GM12878 (cell line): ENCODE results near the gene SEPTIN11. TPM values are rescaled to one million over a fixed set of nuclear protein-coding genes. Genes with fewer than 3 reads are reported as not detected.

Experiments used
- ATAC-seq: fragments of 200-7000 bp; cut with Tn5 transposase; 3 replicates; pipeline ENCODE4 v1.9.1; 2020; ENCODE audit warnings: mild to moderate bottlenecking, moderate library complexity
- BruUV-seq: library from RNA; stranded (reverse); fragments of 400-500 nt; replicated peaks from 2 replicates; lab custom pipeline; 2021; lab: Mats Ljungman, UMichigan
- CTCF ChIA-PET: fragments of 300-600 bp; sonication (Branson Sonifier 250); formaldehyde crosslinking; extraction: SDS; loops from one replicate; lab custom pipeline; 2021; ENCODE audit warnings: inconsistent platforms; lab: Yijun Ruan, JAX
- POLR2A ChIA-PET: fragments of 350-600 bp; formaldehyde crosslinking; extraction: SDS; loops from one replicate; lab custom pipeline; 2021; ENCODE audit warnings: inconsistent platforms; lab: Charles Lee
- RAD21 ChIA-PET: fragments of 300-600 bp; sonication (Branson Sonifier 250); formaldehyde crosslinking; loops from one replicate; lab custom pipeline; 2023; ENCODE audit warnings: antibody characterized with exemption; ENCODE audit not compliant: unreplicated experiment; lab: Charles Lee
- SMC1A ChIA-PET: fragments of 300-600 bp; sonication (Branson Sonifier 250); formaldehyde crosslinking; loops from one replicate; lab custom pipeline; 2023; ENCODE audit not compliant: unreplicated experiment, uncharacterized antibody; lab: Charles Lee
- DNase-seq: peaks from one replicate; pipeline ENCODE4 v3.0.0-alpha.2; 2011; ENCODE audit warnings: low read depth, low spot score
- FAIRE-seq: peaks from 3 replicates; lab custom pipeline; 2011; peaks lifted over from hg19 to GRCh38; lab: Jason Lieb, UNC
- H2AFZ ChIP-seq: 2 replicates; pipeline ENCODE4 v1.6.0; 2011; ENCODE audit warnings: low read depth, low read length, control low read depth; ENCODE audit not compliant: control insufficient read depth
- H3K27ac ChIP-seq: 2 replicates; pipeline ENCODE4 v1.5.1; 2011; ENCODE audit warnings: control low read depth; ENCODE audit not compliant: control insufficient read depth, insufficient read depth
- H3K27me3 ChIP-seq, 2 experiments: replicated peaks in 1 of 2; 2 replicates each; pipeline versions ENCODE4 v1.6.0 to v1.6.1; 2011; ENCODE audit warnings: low read length in 1 of 2; ENCODE audit not compliant: control insufficient read depth in 2 of 2, insufficient read depth in 2 of 2
- H3K36me3 ChIP-seq, 2 experiments: 2 replicates each; pipeline ENCODE4 v1.5.1; 2011; ENCODE audit warnings: low read length in 1 of 2; ENCODE audit not compliant: control insufficient read depth in 2 of 2, insufficient read depth in 2 of 2
- H3K4me1 ChIP-seq: 2 replicates; pipeline ENCODE4 v1.6.1; 2011; ENCODE audit warnings: mild to moderate bottlenecking, low read length, moderate library complexity, mixed read lengths; ENCODE audit not compliant: control insufficient read depth, insufficient read depth
- H3K4me2 ChIP-seq: 2 replicates; pipeline ENCODE4 v1.6.0; 2011; ENCODE audit warnings: control low read depth; ENCODE audit not compliant: control insufficient read depth, insufficient read depth
- H3K4me3 ChIP-seq: fragments of 200-600 bp; sonication (generic); 2 replicates; pipeline ENCODE4 v1.5.1; 2016
- H3K79me2 ChIP-seq: 2 replicates; pipeline ENCODE4 v1.6.0; 2011; ENCODE audit warnings: low read length; ENCODE audit not compliant: control insufficient read depth, insufficient read depth
- H3K9ac ChIP-seq: 2 replicates; pipeline ENCODE4 v1.8.0; 2011; ENCODE audit warnings: low read length, control low read depth, mixed read lengths; ENCODE audit not compliant: control insufficient read depth, insufficient read depth
- H3K9me3 ChIP-seq: replicated peaks from 3 replicates; pipeline ENCODE4 v1.5.1; 2011; ENCODE audit warnings: mild to moderate bottlenecking, low read length; ENCODE audit not compliant: control insufficient read depth, insufficient read depth
- H4K20me1 ChIP-seq: 2 replicates; pipeline ENCODE4 v1.6.0; 2011; ENCODE audit not compliant: control insufficient read depth, insufficient read depth
- CBX5 ChIP-seq: sonication (generic); IDR thresholded peaks from 2 replicates; pipeline ENCODE4 v1.6.1; 2016; ENCODE audit warnings: low read depth, moderate library complexity, mild to moderate bottlenecking, inconsistent platforms
- HDGF ChIP-seq: fragments of 450-650 bp; IDR thresholded peaks from 2 replicates; pipeline ENCODE4 v1.6.1; 2016; ENCODE audit warnings: antibody characterized with exemption
- IKZF1 ChIP-seq: fragments of 450-650 bp; conservative IDR thresholded peaks from 2 replicates; pipeline ENCODE4 v1.6.1; 2017; ENCODE audit warnings: antibody characterized with exemption, mild to moderate bottlenecking
- KDM1A ChIP-seq: fragments of 200-600 bp; sonication (generic); IDR thresholded peaks from 2 replicates; pipeline ENCODE4 v1.6.1; 2016; ENCODE audit warnings: borderline replicate concordance
- LARP7 ChIP-seq: fragments of 450-650 bp; IDR thresholded peaks from 2 replicates; pipeline ENCODE4 v1.6.1; 2017; ENCODE audit warnings: mild to moderate bottlenecking
- MLLT1 ChIP-seq: fragments of 450-650 bp; IDR thresholded peaks from 2 replicates; pipeline ENCODE4 v1.6.1; 2016; ENCODE audit warnings: mild to moderate bottlenecking
- MYC ChIP-seq: IDR thresholded peaks from 2 replicates; pipeline ENCODE4 v1.6.1; 2011; ENCODE audit warnings: mild to moderate bottlenecking, low read length, moderate library complexity, inconsistent platforms; ENCODE audit not compliant: insufficient read depth, insufficient replicate concordance, insufficient read length, severe bottlenecking
- NKRF ChIP-seq: fragments of 450-650 bp; conservative IDR thresholded peaks from 2 replicates; pipeline ENCODE4 v1.6.1; 2017; ENCODE audit warnings: mild to moderate bottlenecking, moderate library complexity
- NR2C2 ChIP-seq: IDR thresholded peaks from 2 replicates; pipeline ENCODE4 v1.6.1; 2011; ENCODE audit warnings: borderline replicate concordance, low read depth; ENCODE audit not compliant: control insufficient read depth, insufficient read length
- NR2F1 ChIP-seq: fragments of 450-650 bp; conservative IDR thresholded peaks from 2 replicates; pipeline ENCODE4 v1.6.1; 2017; ENCODE audit warnings: mild to moderate bottlenecking
- POLR2A ChIP-seq: IDR thresholded peaks from 2 replicates; pipeline ENCODE4 v1.6.1; 2011; ENCODE audit warnings: low read depth, mild to moderate bottlenecking, low read length
- RAD21 ChIP-seq: IDR thresholded peaks from 2 replicates; pipeline ENCODE4 v1.6.1; 2011; ENCODE audit warnings: mild to moderate bottlenecking, low read depth, low read length, moderate library complexity; ENCODE audit not compliant: insufficient read depth
- ZBTB11 ChIP-seq: fragments of 450-650 bp; formaldehyde crosslinking; IDR thresholded peaks from 2 replicates; pipeline ENCODE4 v1.5.0; 2022; ENCODE audit warnings: mild to moderate bottlenecking, missing genetic modification characterization
- WGBS: methylation state at CpG from one replicate; pipeline ENCODE4 v1.1.6; 2016; ENCODE audit warnings: low lambda C conversion rate; ENCODE audit not compliant: insufficient replicate concordance, insufficient coverage; ENCODE audit errors: missing lambda C conversion rate; 5-methylcytosine and 5-hydroxymethylcytosine counted together
- in situ Hi-C: fragments of 300-500 bp; cut with MboI; formaldehyde crosslinking; loops from 9 replicates; pipeline ENCODE4 v1.14.3; 2018; ENCODE audit warnings: mixed read lengths
- intact Hi-C: fragments of 100-400 bp; cut with micrococcal nuclease; formaldehyde crosslinking; loops from one replicate; pipeline ENCODE4 v1.14.2; 2022; ENCODE audit not compliant: unreplicated experiment
- polyA plus RNA-seq, 11 experiments: library from polyadenylated mRNA; depleted of rRNA in 4 of 11; unstranded in 6 of 11; stranded (reverse) in 5 of 11; fragments of >200 nt; fragmentation: Nextera tagmentation in 4 of 11; fragmentation: Illumina TruSeq in 1 of 11; extraction: Ambion mirVana in 4 of 11; extraction: Trizol in 1 of 11; gene quantifications; 1 replicate in 1 of 11; 2 replicates in 10 of 11; pipeline versions ENCODE4 v1.2.1 to v1.2.3, GENCODE V29; 2011 to 2016; ENCODE audit warnings: inconsistent platforms in 2 of 11, missing spikeins in 2 of 11, low read depth in 1 of 11
- total RNA-seq, 4 experiments: library from RNA; depleted of rRNA in 3 of 4; stranded (reverse); fragments of >200 nt in 3 of 4; fragmentation: Illumina TruSeq in 1 of 4; extraction: Trizol in 1 of 4; gene quantifications; 2 replicates each; pipeline versions ENCODE4 v1.2.1 to v1.2.3, GENCODE V29; 2013 to 2021

SEPTIN11 gene
- total and polyA plus RNA-seq, 10 of the 15 experiments (the other 5 are each of a cell fraction or from before 2014, with no cell fraction given) = 24.7 to 160 (median 91.3) TPM

- SMC1A ChIA-PET = interaction anchor here (1.0 to 3.5 kb wide), 5 partner anchors 9 to 45 kb away, joined by 4 to 22 read pairs (median 6); no protein-coding TSS in a partner anchor
- H3K9me3 ChIP-seq = no peaks in the 10 kb centered on the region; the same call in 2 of the 3 replicates
- under 1% methylated on average over 60 of the region's 69 CpGs for WGBS
- POLR2A ChIA-PET = interaction anchor here (1.1 to 2.0 kb wide), 4 partner anchors 10 to 127 kb away, joined by 3 to 9 read pairs (median 4); no protein-coding TSS in a partner anchor
- H3K4me2 ChIP-seq = peak overlapping the region; percentile 81
- peak overlapping the region; percentile 95 for H3K4me3 ChIP-seq
- peaks cover 68% of the 10 kb centered on the region for H3K79me2 ChIP-seq
- H3K4me1 ChIP-seq = peaks cover 14% of the 10 kb centered on the region; the same call in 1 of the 2 replicates
- peak overlapping the region; percentile 92 for H3K9ac ChIP-seq
- no peaks in the 10 kb centered on the region for H3K27me3 ChIP-seq
- H4K20me1 ChIP-seq = no peaks in the 10 kb centered on the region
- peak overlapping the region; percentile 83 for H3K27ac ChIP-seq
- in situ Hi-C loops (no loop called here), intact Hi-C loops (loop anchor here (2.0 to 5.0 kb wide), 2 partner anchors 34 to 207 kb away; partner anchors contain the start of gene CCNG2)
- CTCF ChIA-PET = interaction anchor here (0.6 to 3.1 kb wide), 6 partner anchors 10 to 748 kb away, joined by 3 to 20 read pairs (median 4); no protein-coding TSS in a partner anchor
- FAIRE-seq (no peak), ATAC-seq (peak; percentile 50), DNase-seq (no peak)
- H2AFZ ChIP-seq = peak overlapping the region; percentile 75
- no TSS peak for BruUV-seq
- H3K36me3 ChIP-seq = peaks cover 0 to 2% of the 10 kb centered on the region in 2 experiments; a peak in 1 of 4 replicates
- RAD21 ChIA-PET = interaction anchor here (0.6 to 3.1 kb wide), 8 partner anchors 9 to 123 kb away, joined by 3 to 17 read pairs (median 7); no protein-coding TSS in a partner anchor
- no peak for TF ChIP-seq KDM1A
- TF ChIP-seq HDGF = no peak
- TF ChIP-seq NR2C2 = no peak
- no peak for TF ChIP-seq ZBTB11 (CRISPR knock-in tag)
- peak; percentile 15; the same call in 1 of the 2 replicates for TF ChIP-seq LARP7
- TF ChIP-seq CBX5 = 0 out of 2 replicates have a peak, but pooled peaks have one; percentile 13
- peak; percentile 60; the same call in 1 of the 2 replicates for TF ChIP-seq IKZF1
- TF ChIP-seq NKRF = 0 out of 2 replicates have a peak, but pooled peaks have one; percentile 2
- 0 out of 2 replicates have a peak, but pooled peaks have one; percentile 29 for TF ChIP-seq NR2F1
- 0 out of 2 replicates have a peak, but pooled peaks have one; percentile 53 for TF ChIP-seq MLLT1
- peak; percentile 46; the same call in 1 of the 2 replicates for TF ChIP-seq POLR2A
- no peak for TF ChIP-seq MYC
- TF ChIP-seq RAD21 = 0 out of 2 replicates have a peak, but pooled peaks have one; percentile 33
These were observed 752 bp downstream of the SEPTIN11 start for GRCh38 chr4:76950052-76950955.
